Stimulated activated CD8-positive, alpha-beta memory T cell treated with anti-CD3 and anti-CD28 coated beads, Interleukin-12 subunit alpha, Interleukin-12 subunit beta, amount 100 ng/mL, for 4 hours (primary cell): Measurements from ENCODE around the gene TAF5L.
A peak's percentile ranks its signal among the peaks of the same experiment; 100 is the strongest.

Experiments used
- DNase-seq: peaks from one replicate; pipeline ENCODE4 v3.0.0-alpha.2; 2020; ENCODE audit warnings: low read depth

Gene TAF5L

DNA sequence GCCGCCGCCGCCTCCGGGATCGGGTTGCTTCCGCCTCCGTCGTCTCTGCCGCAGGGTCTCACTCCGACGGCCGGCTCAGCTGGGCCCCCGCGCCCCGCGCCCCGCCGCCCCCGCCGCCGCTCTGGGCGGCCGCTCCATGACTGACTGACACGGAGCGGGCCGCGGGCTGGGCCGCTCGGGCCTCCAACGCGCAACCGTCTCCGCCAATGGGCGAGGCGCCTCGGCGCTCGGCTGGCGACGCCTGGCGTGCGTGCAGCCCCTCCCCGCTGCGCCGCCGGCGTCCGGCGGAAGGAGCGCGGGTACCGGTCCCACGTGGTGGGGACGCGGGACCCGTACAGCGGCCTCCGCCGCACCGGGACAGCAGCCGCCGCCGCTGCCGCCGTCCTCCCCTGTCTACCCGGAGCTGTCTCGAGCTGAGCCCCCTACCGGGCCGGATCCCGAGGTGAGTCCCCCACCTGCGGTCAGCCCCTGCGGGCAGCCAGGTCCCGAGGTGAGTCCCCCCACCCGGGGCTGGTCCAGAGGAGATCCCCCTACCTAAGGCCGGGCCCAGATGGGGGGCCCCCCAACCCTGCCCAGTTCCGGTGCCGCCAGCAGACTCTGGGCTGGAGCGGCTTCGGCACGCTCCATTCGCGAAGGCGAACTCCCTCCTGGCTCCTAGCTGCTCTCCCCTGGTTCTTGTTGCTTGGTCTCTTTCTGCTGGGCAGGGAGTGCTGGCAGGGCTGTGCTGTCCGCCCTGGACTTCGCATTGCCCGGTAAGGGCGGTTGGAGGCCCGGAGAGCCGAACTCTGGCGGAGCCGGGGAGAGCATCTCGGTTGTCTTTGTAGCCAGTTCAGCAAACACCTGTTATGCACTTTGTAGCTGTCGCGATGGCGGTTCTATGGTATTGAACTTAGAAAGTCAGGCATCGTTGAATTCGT is at the start of gene TAF5L, which contains the start of gene URB2:
TAF5L (minus strand) TSS at position 208 of the 917 bp plus-strand sequence. CDS start 11,640 bp downstream, outside the sequence.
URB2 (plus strand) TSS at position 333 of the 917 bp plus-strand sequence. CDS start 1,387 bp downstream, outside the sequence.
- DNase-seq = peak; percentile 82

- no peak for DNase-seq
Measured at GRCh38 chr1:229675396-229675795, 49.5 kb upstream of the TAF5L start.

- DNase-seq = no peak
Measured at GRCh38 chr1:229674042-229674441, 48.1 kb upstream of the TAF5L start.

DNA sequence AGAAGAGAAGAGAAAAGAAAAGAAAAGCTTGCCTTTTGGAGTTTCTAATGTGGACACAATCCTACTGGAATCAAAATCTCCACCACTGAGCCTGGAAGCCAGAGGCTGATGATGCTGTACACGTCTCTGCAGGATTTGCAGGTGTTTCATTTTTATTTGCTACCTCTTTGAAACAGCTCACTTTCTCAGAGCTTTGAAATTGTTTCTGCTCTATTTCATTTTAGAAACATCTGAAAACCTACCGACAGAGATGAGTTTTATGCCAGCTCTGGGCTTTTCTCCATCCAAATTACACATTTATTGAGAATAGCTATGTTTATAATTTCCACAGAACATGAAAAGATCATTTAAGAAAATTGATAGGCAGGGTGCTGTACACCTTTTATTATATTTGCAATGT is 46.3 kb upstream of the TAF5L start:
- DNase-seq = no peak

DNA sequence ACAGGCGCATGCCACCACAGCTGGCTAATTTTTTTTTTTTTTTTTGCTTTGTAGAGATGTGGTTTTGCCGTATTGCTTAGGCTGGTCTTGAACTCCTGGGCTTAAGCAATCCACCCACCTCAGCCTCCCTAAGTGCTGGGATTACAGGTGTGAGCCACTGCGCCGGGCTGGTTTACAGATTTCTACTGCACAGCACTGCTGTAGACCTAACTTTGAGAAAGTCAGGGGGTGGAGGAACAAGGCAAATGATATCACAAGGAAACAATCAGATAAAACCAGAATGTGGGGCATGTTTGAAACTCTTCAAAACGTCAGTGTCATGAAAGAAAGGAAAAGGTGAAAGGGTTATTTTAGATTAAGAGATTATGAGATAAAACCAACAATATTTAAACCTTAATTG is 45.4 kb upstream of the TAF5L start:
- DNase-seq = no peak

DNA sequence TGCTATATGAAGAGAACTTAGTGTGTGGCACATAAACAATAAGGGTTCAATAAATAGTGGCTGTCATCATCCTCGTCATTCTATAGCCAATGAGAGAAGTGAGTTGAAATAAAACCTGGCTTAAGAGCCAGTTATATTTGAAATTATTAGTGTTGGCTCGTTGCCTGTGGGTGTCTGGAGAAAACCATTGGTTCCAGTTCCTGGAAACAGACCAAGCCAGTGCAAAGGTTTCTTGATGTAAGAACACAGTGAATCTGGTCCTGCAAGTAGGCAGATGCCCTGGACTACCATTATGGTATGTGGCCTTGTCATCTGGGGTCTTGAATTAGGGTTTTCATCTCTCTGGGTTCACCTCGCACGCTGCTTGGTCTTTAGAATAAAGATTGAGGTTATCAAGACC is 43.4 kb upstream of the TAF5L start:
- DNase-seq = no peak

- no peak for DNase-seq
Measured at GRCh38 chr1:229666585-229666984, 40.7 kb upstream of the TAF5L start.

DNA sequence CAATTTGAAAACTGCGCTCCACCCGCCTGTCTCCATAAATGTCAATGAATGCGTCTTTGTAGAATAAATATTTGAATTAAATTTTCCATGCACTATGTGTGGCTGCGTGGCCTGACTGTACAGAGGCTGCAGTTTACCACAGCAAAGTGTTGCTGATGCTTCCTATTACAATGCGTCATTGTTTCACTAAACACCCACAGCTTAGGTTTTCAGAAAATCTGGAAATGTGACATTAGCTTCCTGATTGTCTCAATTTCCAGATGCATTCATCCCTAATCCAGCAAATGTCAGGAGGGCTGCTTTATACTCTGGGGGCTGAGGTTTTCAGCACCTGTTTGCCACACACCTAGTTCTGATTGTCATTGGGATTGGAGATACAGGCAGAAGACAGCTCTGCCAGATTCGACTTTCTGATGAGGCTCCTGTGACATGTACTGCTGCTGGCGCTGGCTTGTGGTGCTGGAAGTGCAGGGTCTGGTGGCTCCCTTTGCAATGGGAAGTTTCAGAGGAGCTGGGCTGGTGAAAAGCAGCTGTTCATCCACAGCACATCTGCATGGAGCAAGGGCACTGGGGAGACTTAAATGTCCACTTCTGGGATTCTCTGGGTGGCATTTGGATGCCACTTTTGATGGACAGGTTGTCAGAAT is 40.1 kb upstream of the TAF5L start:
- no peak for DNase-seq

- peak; percentile 64 for DNase-seq
Measured at GRCh38 chr1:229664133-229664689, 38.3 kb upstream of the TAF5L start.

DNA sequence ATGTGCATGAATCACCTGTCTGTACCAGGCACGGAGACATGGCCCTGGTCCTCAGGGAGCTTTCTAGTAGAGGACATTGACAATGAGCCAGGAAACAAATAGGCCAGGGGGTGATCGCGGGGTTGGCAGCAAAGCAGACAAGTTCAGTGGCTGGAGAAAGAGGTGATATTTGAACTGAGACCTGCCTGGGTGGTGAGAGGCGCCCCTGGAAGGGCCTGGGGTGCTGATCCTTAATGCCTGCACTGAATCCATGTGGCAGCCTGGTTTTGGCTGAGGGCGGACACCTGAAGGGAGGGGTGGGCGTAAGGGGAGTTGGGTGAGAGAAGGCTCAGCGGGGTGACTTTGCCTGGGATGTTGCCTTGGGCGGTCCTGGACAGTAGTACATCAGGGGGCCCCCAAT is 36.0 kb upstream of the TAF5L start:
- DNase-seq = no peak

DNA sequence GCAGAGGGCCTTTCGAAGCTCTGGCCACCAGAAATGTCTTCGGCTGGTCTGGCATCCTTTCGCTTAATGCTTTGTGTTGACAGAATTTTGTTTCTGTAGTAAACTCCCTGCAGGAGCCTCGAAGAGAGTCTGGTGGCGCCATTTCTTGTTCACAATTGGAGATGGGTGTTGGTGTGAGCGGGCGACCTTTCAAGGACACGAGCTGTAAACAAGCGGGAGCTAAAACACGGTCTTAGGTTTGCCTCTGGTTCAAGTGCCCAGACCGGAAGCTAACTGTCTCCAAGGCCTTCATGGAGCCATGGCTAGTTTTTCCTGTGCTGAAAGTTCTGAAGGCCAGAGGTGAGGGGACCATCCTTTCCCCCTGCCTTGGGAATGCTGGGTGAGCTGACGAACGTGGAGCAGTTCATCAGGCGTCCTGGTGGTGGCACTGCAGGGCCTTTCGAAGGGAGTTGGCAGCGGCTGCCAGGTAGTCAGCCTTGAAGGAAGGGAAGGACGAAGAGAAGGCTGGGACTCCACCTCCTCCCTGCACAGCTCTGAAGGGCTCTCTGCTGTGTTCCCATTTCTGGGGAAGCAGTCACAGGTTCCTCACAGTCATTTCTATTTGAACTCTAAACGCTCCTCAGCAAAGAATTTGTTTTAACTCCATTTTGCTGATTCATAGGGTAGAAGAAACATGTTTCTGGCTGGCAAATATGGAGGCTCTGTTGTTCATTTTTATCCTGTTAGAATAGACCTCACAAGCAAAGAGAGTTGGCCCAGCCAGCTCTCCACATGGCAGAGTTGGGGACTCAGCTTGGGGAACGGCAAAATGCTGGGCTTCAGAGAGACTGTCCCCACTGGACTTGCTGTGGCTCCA is 35.3 kb upstream of the TAF5L start:
- peak; percentile 15 for DNase-seq

- no peak for DNase-seq
Measured at GRCh38 chr1:229657993-229658755, 32.3 kb upstream of the TAF5L start.

DNA sequence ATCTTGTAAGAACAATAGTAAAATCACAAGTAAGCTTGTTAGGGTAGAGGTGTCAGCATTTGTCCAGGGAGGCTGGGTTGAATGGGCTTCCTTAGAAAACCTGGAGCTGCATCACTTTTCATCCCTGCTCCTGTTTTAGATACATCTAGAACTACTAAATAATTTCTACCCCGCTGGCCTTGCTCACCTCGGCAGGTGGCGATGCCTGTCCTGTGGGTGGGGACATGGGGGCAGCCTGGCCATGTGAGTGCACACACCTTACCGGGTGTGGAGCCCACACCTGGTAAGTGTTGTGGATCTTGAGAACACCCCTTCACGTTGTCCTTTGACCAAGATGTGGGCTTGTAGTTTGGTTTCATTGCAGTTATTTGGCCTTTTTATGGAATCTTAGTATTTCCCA is 29.9 kb upstream of the TAF5L start:
- no peak for DNase-seq

DNA sequence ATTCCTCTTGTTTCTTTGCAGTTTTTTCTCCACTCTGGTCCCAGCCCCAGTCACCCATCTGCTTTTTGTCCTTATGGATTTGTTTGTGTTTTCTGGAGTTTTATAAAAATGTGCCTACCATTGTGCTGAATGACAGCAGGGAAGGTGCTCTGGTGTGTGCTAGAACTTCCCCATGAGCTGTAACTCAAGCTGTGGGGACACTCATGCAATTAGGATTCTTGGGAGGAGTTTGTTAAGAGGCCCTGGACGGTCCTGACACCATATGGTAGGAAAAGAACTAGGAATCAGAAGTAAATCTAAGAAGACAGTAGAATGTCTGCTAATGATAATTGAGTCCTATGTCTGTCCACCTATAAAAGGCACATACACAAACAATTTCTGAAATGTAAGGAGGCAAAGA is 27.5 kb upstream of the TAF5L start:
- DNase-seq = no peak

- DNase-seq = no peak
Measured at GRCh38 chr1:229651546-229651945, 25.6 kb upstream of the TAF5L start.

DNA sequence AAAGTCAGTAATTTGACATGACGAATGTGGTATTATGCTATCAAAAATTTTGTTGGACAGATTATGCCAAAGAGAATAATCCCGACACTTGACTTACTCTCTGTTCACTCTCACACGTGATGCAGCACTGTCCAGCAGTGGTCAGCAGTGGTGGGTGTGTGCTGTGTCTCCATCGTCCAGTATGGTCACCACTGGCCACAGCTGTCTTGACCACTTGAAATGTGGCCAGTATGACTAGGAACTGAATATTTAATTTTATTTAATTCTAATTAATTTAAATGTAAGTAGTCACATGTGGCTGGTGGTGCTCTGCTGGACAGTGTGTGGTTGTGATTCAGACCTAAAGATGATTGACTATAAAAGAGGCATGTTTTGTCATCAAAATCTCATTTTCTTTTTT is 24.1 kb upstream of the TAF5L start:
- no peak for DNase-seq

GRCh38 chr1:229648406-229648805 is 22.5 kb upstream of the TAF5L start:
- no peak for DNase-seq

DNA sequence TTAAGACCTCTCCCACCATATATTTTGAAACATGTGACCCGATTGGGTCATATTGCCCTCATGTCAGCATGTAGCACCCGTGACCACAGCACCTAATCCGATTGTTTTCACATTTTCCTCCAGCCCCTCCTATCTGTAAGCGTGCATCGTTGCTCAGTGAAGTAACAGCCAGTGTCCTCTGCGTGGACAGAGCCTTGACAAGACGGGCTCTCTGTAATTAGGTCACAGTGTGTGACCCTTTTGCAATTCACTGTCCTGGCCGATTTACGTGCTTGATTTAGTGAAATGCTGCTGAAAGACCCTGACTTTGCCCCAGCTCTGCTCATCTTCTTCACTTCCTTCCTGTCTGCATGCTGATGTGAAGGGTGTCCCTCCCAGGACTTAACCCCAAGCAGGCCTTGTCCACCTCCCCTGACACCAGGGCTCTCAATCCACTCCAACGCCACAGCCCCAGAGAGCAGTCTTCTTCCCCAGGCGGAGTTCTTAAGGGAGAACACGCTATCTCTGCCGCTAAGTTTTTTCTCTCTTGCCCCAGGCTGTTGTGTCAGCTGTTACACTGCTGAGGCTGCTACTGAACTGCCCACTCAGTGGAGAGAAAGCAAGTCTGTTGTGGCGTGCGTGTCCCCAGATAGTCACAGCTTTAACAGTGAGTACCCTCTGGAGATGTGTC is 19.5 kb upstream of the TAF5L start:
- no peak for DNase-seq

- DNase-seq = no peak
Measured at GRCh38 chr1:229643996-229644745, 18.2 kb upstream of the TAF5L start.

DNA sequence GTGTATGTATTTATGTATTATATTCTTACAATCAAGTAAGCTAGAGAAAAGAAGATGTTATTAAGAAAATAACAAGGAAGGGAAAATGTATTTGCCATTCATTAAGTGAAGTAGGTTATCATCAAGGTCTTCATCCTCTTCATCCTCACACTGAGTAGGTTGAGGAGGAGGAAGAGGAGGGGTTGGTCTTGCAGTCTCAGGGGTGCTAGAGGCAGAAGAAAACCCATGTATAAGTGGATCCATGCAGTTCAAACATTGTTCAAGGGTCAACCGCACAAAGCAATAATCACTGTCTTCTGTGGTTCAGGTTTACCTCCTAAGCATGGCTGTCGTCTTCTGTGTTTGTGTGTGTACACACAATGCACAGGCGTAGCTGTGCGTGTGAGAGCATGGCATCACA is 17.0 kb upstream of the TAF5L start:
- no peak for DNase-seq
